CD4-positive, alpha-beta T cell (primary cell): ENCODE results near the gene FUBP3. TPM values are rescaled to one million over a fixed set of nuclear protein-coding genes. Genes with fewer than 3 reads are reported as not detected.

ENCODE experiments used
- ATAC-seq: fragments of 200-7000 bp; cut with Tn5 transposase; one replicate; pipeline ENCODE4 v1.10.0; 2022; ENCODE audit warnings: mild to moderate bottlenecking; ENCODE audit not compliant: poor library complexity
- CTCF ChIA-PET: fragments of 350-600 bp; sonication (Branson Sonifier 250); formaldehyde crosslinking; loops from one replicate; lab custom pipeline; 2021; ENCODE audit warnings: antibody characterized with exemption, inconsistent platforms; lab: Charles Lee
- POLR2A ChIA-PET: fragments of 350-600 bp; sonication (Branson Sonifier 250); formaldehyde crosslinking; loops from one replicate; lab custom pipeline; 2021; ENCODE audit warnings: antibody characterized with exemption, inconsistent platforms; lab: Charles Lee
- DNase-seq, 14 experiments: peaks; one replicate each; pipeline ENCODE4 v3.0.0-alpha.2; 2013 to 2020; ENCODE audit warnings: mixed read lengths in 2 of 14
- H3K27ac ChIP-seq, 2 donors: one replicate each; pipeline versions ENCODE4 v1.5.1 to v1.7.0; 2013; ENCODE audit warnings: low read length in 2 of 2, low read depth in 1 of 2, mild to moderate bottlenecking in 1 of 2
- H3K27me3 ChIP-seq, 2 experiments: 1 replicate in 1 of 2; 2 replicates in 1 of 2; pipeline versions ENCODE4 v1.6.1 to v1.7.0; 2013; ENCODE audit warnings: low read length in 2 of 2, control low read depth in 1 of 2, mild to moderate bottlenecking in 1 of 2, moderate library complexity in 1 of 2; ENCODE audit not compliant: insufficient read depth in 2 of 2, control insufficient read depth in 1 of 2
- H3K36me3 ChIP-seq: one replicate; pipeline ENCODE4 v1.6.1; 2013; ENCODE audit warnings: low read length, control low read depth; ENCODE audit not compliant: insufficient read depth
- H3K4me1 ChIP-seq: one replicate; pipeline ENCODE4 v1.6.1; 2013; ENCODE audit warnings: low read length, control low read depth; ENCODE audit not compliant: insufficient read depth
- H3K4me3 ChIP-seq: one replicate; pipeline ENCODE4 v1.5.1; 2013; ENCODE audit warnings: mild to moderate bottlenecking, low read length, moderate library complexity
- H3K9me3 ChIP-seq, 2 experiments: 1 replicate in 1 of 2; 2 replicates in 1 of 2; pipeline versions ENCODE4 v1.6.1 to v1.7.0; 2013; ENCODE audit warnings: low read length in 2 of 2, mild to moderate bottlenecking in 2 of 2, control low read depth in 1 of 2, moderate library complexity in 1 of 2; ENCODE audit not compliant: control insufficient read depth in 1 of 2, insufficient read depth in 1 of 2
- H3K27ac Mint-ChIP-seq: one replicate; pipeline ENCODE4 v1.8.0; 2020; ENCODE audit warnings: mixed read lengths
- H3K27me3 Mint-ChIP-seq: one replicate; pipeline ENCODE4 v1.8.0; 2021; ENCODE audit warnings: mixed read lengths
- H3K36me3 Mint-ChIP-seq: one replicate; pipeline ENCODE4 v1.8.0; 2021; ENCODE audit warnings: low read depth, mixed read lengths
- H3K4me1 Mint-ChIP-seq: one replicate; pipeline ENCODE4 v1.8.0; 2021; ENCODE audit warnings: low read depth, mixed read lengths
- H3K4me3 Mint-ChIP-seq: one replicate; pipeline ENCODE4 v1.8.0; 2020; ENCODE audit warnings: mild to moderate bottlenecking, mixed read lengths
- H3K9me3 Mint-ChIP-seq: one replicate; pipeline ENCODE4 v1.8.0; 2020; ENCODE audit warnings: mixed read lengths
- CTCF ChIP-seq: fragments of 200-600 bp; IDR thresholded peaks from one replicate; pipeline ENCODE4 v1.8.0; 2022; ENCODE audit warnings: antibody characterized with exemption, mild to moderate bottlenecking
- intact Hi-C, 2 experiments: fragments of 100-400 bp; cut with DNase I in 1 of 2; cut with micrococcal nuclease in 1 of 2; formaldehyde crosslinking; loops; one replicate each; pipeline versions ENCODE4 v1.15.1 to v1.9.0; 2023 to 2025; cut with DNase I, micrococcal nuclease
- total RNA-seq, 174 experiments: library from RNA in 2 of 174; stranded (reverse) in 2 of 174; gene quantifications; one replicate each; pipeline ENCODE4 v1.2.3 and lab custom pipeline; 2021 to 2026

The FUBP3 gene
- total RNA-seq, 2 experiments from 2014 or later, result 21.2 to 30.2 TPM

- TF ChIP-seq CTCF, result no peak
- Histone ChIP-seq H3K4me3 (no peak overlapping the region), H3K4me1 (no peaks in the 10 kb centered on the region), H3K27me3 (no peaks in the 10 kb centered on the region), H3K9me3 (no peaks in the 10 kb centered on the region), H3K27ac (no peak overlapping the region), H3K36me3 (peaks cover 75% of the 10 kb centered on the region)
- H3K4me1 Mint-ChIP-seq, result no peaks in the 10 kb centered on the region
- H3K4me3 Mint-ChIP-seq, result no peak overlapping the region
- DNase-seq, result no peak
- ATAC-seq, result no peak
- peaks cover 85% of the 10 kb centered on the region for H3K36me3 Mint-ChIP-seq
- ChIA-PET CTCF (no interaction called here), POLR2A (no interaction called here)
- intact Hi-C loops, result no loop called here
- no peak overlapping the region for H3K27ac Mint-ChIP-seq
- H3K9me3 Mint-ChIP-seq, result no peaks in the 10 kb centered on the region
- H3K27me3 Mint-ChIP-seq, result no peaks in the 10 kb centered on the region
These were observed 53.5 kb downstream of the FUBP3 start for GRCh38 chr9:130632841-130633240.

- H3K9me3 ChIP-seq, result peaks cover 0 to 4% of the 10 kb centered on the region in 2 experiments
- DNase-seq (no peak), ATAC-seq (no peak)
- no peak overlapping the region for H3K27ac ChIP-seq
- Mint-ChIP-seq H3K27ac (no peak overlapping the region), H3K27me3 (no peaks in the 10 kb centered on the region), H3K4me1 (no peaks in the 10 kb centered on the region), H3K36me3 (peaks cover 87% of the 10 kb centered on the region), H3K9me3 (no peaks in the 10 kb centered on the region), H3K4me3 (no peak overlapping the region)
- CTCF ChIA-PET, result no interaction called here
- intact Hi-C loops, result no loop called here
- TF ChIP-seq CTCF, result no peak
- POLR2A ChIA-PET, result no interaction called here
- H3K4me1 ChIP-seq, result no peaks in the 10 kb centered on the region
- H3K4me3 ChIP-seq, result no peak overlapping the region
- peaks cover 72% of the 10 kb centered on the region for H3K36me3 ChIP-seq
- H3K27me3 ChIP-seq, result no peaks in the 10 kb centered on the region
These were observed 54.2 kb downstream of the FUBP3 start for GRCh38 chr9:130633336-130634190.

- POLR2A ChIA-PET, result no interaction called here
- no peak for DNase-seq
- Histone ChIP-seq H3K36me3 (peaks cover 71% of the 10 kb centered on the region), H3K4me3 (no peak overlapping the region), H3K9me3 (peaks cover 0 to 11% of the 10 kb centered on the region in 2 experiments), H3K27me3 (no peaks in the 10 kb centered on the region), H3K4me1 (no peaks in the 10 kb centered on the region), H3K27ac (no peak overlapping the region)
- Mint-ChIP-seq H3K9me3 (no peaks in the 10 kb centered on the region), H3K27ac (no peak overlapping the region), H3K4me3 (no peak overlapping the region), H3K27me3 (no peaks in the 10 kb centered on the region), H3K36me3 (peaks cover 82% of the 10 kb centered on the region), H3K4me1 (no peaks in the 10 kb centered on the region)
- intact Hi-C loops, result no loop called here
- no peak for ATAC-seq
- CTCF ChIA-PET, result no interaction called here
- TF ChIP-seq CTCF, result no peak
These were observed 54.9 kb downstream of the FUBP3 start for GRCh38 chr9:130634191-130634768.
